Fibroblast of pulmonary artery (primary cell): ENCODE data around the gene LSM7.

Source experiments
- DNase-seq: peaks from one replicate; pipeline ENCODE4 v3.0.0-alpha.2; 2010; ENCODE audit warnings: low read depth
- H3K4me3 ChIP-seq: replicated peaks from 2 replicates; pipeline ENCODE4 v1.5.1; 2011; ENCODE audit warnings: low read depth, mild to moderate bottlenecking, control low read depth, low read length, moderate library complexity
- TF ChIP-seq, protein P1 (sequence below): IDR thresholded peaks from 2 replicates; pipeline ENCODE4 v1.5.1; 2011; ENCODE audit warnings: mild to moderate bottlenecking, control low read depth, low read length, inconsistent platforms; ENCODE audit errors: missing control alignments

LSM7 gene

DNA sequence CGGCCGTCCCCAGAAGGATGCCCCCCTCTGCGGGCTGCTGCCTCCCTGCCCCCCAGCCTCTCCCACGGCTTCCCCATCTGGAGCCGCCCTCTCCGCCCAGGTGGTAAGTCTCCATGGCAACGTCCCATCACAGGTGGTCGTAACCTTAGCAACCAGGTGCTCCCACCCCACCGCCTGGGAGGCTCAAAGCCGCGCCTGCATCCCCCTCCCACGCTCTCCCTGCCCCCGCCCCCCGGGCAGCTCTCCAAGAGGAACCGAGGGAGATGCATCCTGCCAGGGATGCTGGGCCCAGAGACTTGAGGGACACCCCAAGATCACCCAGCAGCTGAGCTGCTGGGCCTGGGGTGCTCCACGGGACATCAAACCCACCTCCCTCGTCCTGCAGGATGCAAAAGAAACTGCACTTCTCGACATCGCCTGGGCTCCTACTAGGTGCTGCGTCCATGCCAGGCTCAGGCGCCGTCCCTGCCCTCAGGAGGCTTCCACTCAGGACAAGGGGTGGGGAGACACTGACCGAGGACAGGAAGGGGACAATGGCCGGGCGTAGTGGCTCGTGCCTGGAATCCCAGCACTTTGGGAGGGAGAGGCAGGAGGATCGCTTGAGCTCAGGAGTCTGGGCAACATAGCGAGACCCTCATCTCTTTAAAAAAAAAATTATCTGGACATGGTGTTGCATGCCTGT lies 15.4 kb downstream of the LSM7 start:
- TF ChIP-seq, protein P1, sequence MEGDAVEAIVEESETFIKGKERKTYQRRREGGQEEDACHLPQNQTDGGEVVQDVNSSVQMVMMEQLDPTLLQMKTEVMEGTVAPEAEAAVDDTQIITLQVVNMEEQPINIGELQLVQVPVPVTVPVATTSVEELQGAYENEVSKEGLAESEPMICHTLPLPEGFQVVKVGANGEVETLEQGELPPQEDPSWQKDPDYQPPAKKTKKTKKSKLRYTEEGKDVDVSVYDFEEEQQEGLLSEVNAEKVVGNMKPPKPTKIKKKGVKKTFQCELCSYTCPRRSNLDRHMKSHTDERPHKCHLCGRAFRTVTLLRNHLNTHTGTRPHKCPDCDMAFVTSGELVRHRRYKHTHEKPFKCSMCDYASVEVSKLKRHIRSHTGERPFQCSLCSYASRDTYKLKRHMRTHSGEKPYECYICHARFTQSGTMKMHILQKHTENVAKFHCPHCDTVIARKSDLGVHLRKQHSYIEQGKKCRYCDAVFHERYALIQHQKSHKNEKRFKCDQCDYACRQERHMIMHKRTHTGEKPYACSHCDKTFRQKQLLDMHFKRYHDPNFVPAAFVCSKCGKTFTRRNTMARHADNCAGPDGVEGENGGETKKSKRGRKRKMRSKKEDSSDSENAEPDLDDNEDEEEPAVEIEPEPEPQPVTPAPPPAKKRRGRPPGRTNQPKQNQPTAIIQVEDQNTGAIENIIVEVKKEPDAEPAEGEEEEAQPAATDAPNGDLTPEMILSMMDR, result no peak
- no peak overlapping the region for H3K4me3 ChIP-seq
- DNase-seq, result no peak

DNA sequence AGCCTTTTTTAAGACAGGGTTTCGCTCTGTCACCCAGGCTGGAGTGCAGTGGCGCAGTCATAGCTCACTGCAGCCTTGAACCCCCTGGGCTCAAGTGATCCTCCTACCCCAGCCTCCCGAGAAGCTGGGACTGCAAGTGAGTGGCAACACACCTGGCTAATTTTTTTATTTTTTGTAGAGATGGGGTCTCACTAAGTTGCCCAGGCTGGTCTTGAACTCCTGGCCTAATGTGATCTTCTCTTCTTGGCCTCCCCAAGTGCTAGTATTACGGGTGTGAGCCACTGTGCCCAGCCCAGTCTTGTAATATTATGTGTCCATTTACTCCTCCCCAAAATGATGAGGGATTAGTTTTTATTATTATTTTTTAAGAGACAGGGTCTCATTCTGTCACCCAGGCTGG lies 17.3 kb downstream of the LSM7 start:
- no peak overlapping the region for H3K4me3 ChIP-seq
- no peak for DNase-seq
- TF ChIP-seq, protein P1, result no peak

DNA sequence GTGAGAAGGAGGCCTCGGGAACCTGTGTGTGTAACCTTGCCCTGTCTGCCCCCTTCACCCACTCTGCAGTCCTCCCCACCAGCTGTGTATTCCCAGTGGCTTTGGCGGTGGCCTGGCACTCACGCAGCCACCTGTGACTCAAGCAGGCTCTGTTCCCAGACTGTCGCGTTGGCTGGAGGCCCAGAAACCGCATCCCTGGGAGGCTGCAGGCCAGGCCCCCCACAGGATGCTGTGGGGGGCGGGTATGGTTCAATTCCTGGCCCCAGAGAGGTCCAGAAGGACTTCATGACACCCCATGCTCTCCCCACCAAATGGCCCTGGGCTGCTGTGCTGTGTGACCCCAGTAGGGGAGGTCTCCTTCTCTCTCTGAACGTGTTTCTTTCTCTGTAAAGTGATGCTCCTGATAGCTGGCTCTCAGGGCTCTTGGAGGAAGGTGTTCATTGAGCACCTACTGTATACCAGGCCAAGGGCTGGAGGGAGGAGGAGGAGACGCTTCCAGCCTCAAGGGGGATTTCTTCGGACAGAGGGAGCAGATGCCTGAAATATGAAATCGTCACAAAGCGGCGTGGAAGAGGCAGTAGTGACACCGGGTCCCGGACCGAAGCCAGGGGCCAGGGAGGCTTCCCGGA lies 18.5 kb downstream of the LSM7 start:
- TF ChIP-seq, protein P1, result no peak
- peak; percentile 20 for DNase-seq
- no peak overlapping the region for H3K4me3 ChIP-seq

DNA sequence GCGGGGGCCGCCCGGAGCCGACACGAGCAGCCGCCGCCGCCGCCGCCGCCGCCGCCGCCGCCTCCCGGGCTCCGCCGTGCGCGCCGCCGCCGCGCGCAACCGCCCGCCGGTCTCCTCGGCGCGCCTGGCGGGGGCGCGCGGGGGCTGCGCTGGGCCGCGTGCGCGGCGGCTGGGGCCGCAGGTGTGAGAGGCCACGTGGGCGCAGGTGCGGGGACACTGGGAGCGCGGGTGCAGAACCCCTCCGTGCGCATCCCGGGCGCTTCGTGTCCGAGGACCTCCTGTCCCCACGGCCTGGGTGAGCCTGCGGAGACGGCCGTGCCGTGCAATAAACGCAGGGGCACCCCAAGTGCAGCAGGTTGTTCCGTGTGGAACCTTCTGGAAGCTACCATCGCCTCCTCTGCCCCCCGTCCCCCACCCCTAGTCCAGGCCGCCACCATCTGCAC lies 20.3 kb downstream of the LSM7 start, which contains the start of gene LINGO3:
TSS of gene LINGO3 (minus strand) at position 41 of the 443 bp plus-strand sequence. CDS start 16,378 bp downstream, outside the sequence.
- DNase-seq, result no peak
- H3K4me3 ChIP-seq, result no peak within 1 kb of the TSS
- TF ChIP-seq, protein P1, result no peak

DNA sequence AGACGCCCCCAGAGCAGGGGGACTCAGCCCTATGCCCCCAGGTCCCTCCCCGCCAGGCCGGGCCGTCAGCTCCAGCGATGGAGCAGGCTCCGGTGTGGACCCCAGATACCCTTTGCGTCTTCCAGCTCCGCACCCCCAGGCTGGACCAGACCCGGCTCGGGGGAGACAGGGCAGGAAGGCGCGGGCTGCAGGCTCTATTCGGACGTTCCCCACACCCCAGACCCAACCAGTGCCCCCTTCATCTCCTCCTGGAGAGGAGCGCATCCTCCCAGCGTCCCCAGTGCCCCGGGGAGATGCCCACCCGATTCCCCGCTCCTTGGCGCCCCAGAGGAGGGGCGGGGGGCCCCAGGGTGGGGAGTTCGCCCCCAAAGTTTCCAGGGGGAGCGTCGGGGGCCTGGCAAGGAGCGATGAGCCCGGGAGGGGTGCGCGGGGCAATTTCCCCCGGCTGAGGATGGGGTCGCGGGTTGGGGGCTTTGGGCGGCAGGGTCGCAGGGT lies 20.8 kb downstream of the LSM7 start:
- no peak for DNase-seq
- TF ChIP-seq, protein P1, result no peak
- H3K4me3 ChIP-seq, result no peak overlapping the region

DNA sequence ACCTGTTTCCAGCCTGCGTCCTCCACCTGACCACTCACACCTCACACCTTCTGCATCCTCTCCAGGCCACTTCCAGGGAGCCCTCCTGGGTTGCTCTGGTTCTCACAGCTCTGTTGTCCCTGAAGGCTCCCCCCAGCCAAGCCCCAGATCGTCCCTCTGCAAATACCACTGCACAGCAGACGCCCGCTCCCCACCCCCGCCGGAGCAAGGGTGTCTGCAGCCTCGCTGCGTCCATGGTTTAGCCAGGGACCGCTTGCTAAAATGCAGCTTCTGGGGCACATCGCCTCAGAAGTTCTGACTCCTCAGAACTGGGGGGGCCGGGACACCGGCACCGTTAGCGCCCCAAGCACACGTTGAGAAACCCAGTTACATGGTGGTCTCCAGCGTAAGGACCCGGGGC lies 21.4 kb downstream of the LSM7 start:
- TF ChIP-seq, protein P1, result no peak
- no peak for DNase-seq
- no peak overlapping the region for H3K4me3 ChIP-seq
